Activated CD4-positive, alpha-beta T cell treated with anti-CD3 and anti-CD28 coated beads, Interleukin-10, Interleukin-2, amounts not matched to agents 100 ng/mL and 50 ng/mL, durations not matched to agents 16 hours and 8 hours (primary cell): ENCODE results near the gene TENM4.
"Not testable (repeated sequence)": the region's sequence is repeated elsewhere in the genome, so short reads cannot be mapped to it uniquely, and the experiment has no call there.

ENCODE experiments used
- DNase-seq: peaks from one replicate; pipeline ENCODE4 v3.0.0-alpha.2; 2020

Gene TENM4

GRCh38 chr11:78645226-78646202 lies 795.3 kb downstream of the TENM4 start:
- peak; percentile 69 for DNase-seq

GRCh38 chr11:78643676-78644056 lies 797.2 kb downstream of the TENM4 start:
- DNase-seq: no peak

- DNase-seq: peak; percentile 38
Observed at GRCh38 chr11:78642979-78643675, 797.7 kb downstream of the TENM4 start.

- no peak for DNase-seq
Observed at GRCh38 chr11:78641541-78641940, 799.3 kb downstream of the TENM4 start.

- no peak for DNase-seq
Observed at GRCh38 chr11:78638704-78639380, 802.0 kb downstream of the TENM4 start.

GRCh38 chr11:78637527-78637926 lies 803.3 kb downstream of the TENM4 start:
- not testable (repeated sequence) for DNase-seq

- peak; percentile 28 for DNase-seq
Observed at GRCh38 chr11:78635814-78636506, 804.9 kb downstream of the TENM4 start.

- DNase-seq: no peak
Observed at GRCh38 chr11:78633516-78634310, 807.1 kb downstream of the TENM4 start.

- no peak for DNase-seq
Observed at GRCh38 chr11:78630561-78631303, 810.1 kb downstream of the TENM4 start.

- no peak for DNase-seq
Observed at GRCh38 chr11:78630155-78630554, 810.7 kb downstream of the TENM4 start.

- DNase-seq: no peak
Observed at GRCh38 chr11:78622666-78623065, 818.2 kb downstream of the TENM4 start.

GRCh38 chr11:78620159-78620558 lies 820.7 kb downstream of the TENM4 start:
- no peak for DNase-seq

- no peak for DNase-seq
Observed at GRCh38 chr11:78615724-78616123, 825.1 kb downstream of the TENM4 start.

GRCh38 chr11:78613378-78613813 lies 827.4 kb downstream of the TENM4 start:
- no peak for DNase-seq

- no peak for DNase-seq
Observed at GRCh38 chr11:78612721-78613377, 828.0 kb downstream of the TENM4 start.

- DNase-seq: not testable (repeated sequence)
Observed at GRCh38 chr11:78609321-78609720, 831.5 kb downstream of the TENM4 start.

- no peak for DNase-seq
Observed at GRCh38 chr11:78607696-78608095, 833.1 kb downstream of the TENM4 start.

GRCh38 chr11:78606667-78607066 lies 834.2 kb downstream of the TENM4 start:
- no peak for DNase-seq

- no peak for DNase-seq
Observed at GRCh38 chr11:78605296-78605695, 835.5 kb downstream of the TENM4 start.

- no peak for DNase-seq
Observed at GRCh38 chr11:78603792-78604191, 837.0 kb downstream of the TENM4 start.
